ENCODE results near the gene ACY1.

ACY1 gene

GRCh38 chr3:52013802-52014598 is 30.7 kb downstream of the ACY1 start:
- POLR2A ChIA-PET: no interaction called here
- no peak for TF ChIP-seq CTCF (IDR thresholded peaks at IDR 0.05; ENCODE audit: insufficient read depth, low read length, missing control alignments)
- no peak overlapping the region for H3K4me3 ChIP-seq (ENCODE audit: low read depth, low read length)
- CTCF ChIA-PET: interaction anchor here (0.7 to 18.2 kb wide), 7 partner anchors 9 to 129 kb away, joined by 3 to 779 read pairs (median 21); no protein-coding TSS in a partner anchor
- no peak for DNase-seq (ENCODE audit: low read depth, low spot score)

GRCh38 chr3:52014613-52015012 is 31.3 kb downstream of the ACY1 start:
- ChIA-PET POLR2A (no interaction called here), CTCF (interaction anchor here (1.0 to 18.2 kb wide), 7 partner anchors 8 to 129 kb away, joined by 4 to 779 read pairs (median 21); no protein-coding TSS in a partner anchor)
- no peak overlapping the region for H3K4me3 ChIP-seq (ENCODE audit: low read depth, low read length)
- no peak for DNase-seq (ENCODE audit: low read depth, low spot score)
- TF ChIP-seq CTCF (IDR thresholded peaks at IDR 0.05; ENCODE audit: insufficient read depth, low read length, missing control alignments): peak; percentile 49

GRCh38 chr3:52015438-52016228 is 32.3 kb downstream of the ACY1 start:
- no peak for DNase-seq (ENCODE audit: low read depth, low spot score)
- ChIA-PET POLR2A (no interaction called here), CTCF (interaction anchor here (1.0 to 18.2 kb wide), 7 partner anchors 7 to 128 kb away, joined by 4 to 779 read pairs (median 21); no protein-coding TSS in a partner anchor)
- no peak overlapping the region for H3K4me3 ChIP-seq (ENCODE audit: low read depth, low read length)
- TF ChIP-seq CTCF (IDR thresholded peaks at IDR 0.05; ENCODE audit: insufficient read depth, low read length, missing control alignments): no peak

- TF ChIP-seq CTCF (IDR thresholded peaks at IDR 0.05; ENCODE audit: insufficient read depth, low read length, missing control alignments): no peak
- H3K4me3 ChIP-seq (ENCODE audit: low read depth, low read length): no peak overlapping the region
- no peak for DNase-seq (ENCODE audit: low read depth, low spot score)
- POLR2A ChIA-PET: no interaction called here
- CTCF ChIA-PET: interaction anchor here (9.5 to 18.2 kb wide), 3 partner anchors 15 to 126 kb away, joined by 99 to 779 read pairs (median 725); no protein-coding TSS in a partner anchor
Measured at GRCh38 chr3:52017586-52017985, 34.3 kb downstream of the ACY1 start.

- DNase-seq (ENCODE audit: low read depth, low spot score): no peak
- H3K4me3 ChIP-seq (ENCODE audit: low read depth, low read length): no peak overlapping the region
- CTCF ChIA-PET: interaction anchor here (1.1 to 9.5 kb wide), 3 partner anchors 16 to 38 kb away, joined by 3 to 99 read pairs (median 3); partner anchors contain the start of gene DUSP7
- TF ChIP-seq CTCF (IDR thresholded peaks at IDR 0.05; ENCODE audit: insufficient read depth, low read length, missing control alignments): no peak
- POLR2A ChIA-PET: interaction anchor here (0.7 kb wide), 1 partner anchor 26 kb away, joined by 3 read pairs; no protein-coding TSS in a partner anchor
Measured at GRCh38 chr3:52018319-52019000, 35.1 kb downstream of the ACY1 start.

All from AG04449 (cell line).